ENCODE results near the gene S100B. TPM values are rescaled to one million over a fixed set of nuclear protein-coding genes. Genes with fewer than 3 reads are reported as not detected.

S100B gene
- total and polyA plus RNA-seq, 2 of the 13 experiments (the other 11 are each of a cell fraction or from before 2014, with no cell fraction given) = not detected

- whole genome bisulfite sequencing (ENCODE audit: low lambda C conversion rate) = 12% methylated on average over 9 of the region's 9 CpGs
- BruUV-seq (replicated peaks) = no TSS peak
- Histone ChIP-seq H3K9ac (ENCODE audit: insufficient read depth, low read depth, low read length) (no peak overlapping the region), H3K36me3 (replicated peaks in 1 of 2; ENCODE audit: control insufficient read depth in 1 of 2, insufficient read depth in 2 of 2, low read length in 2 of 2) (no peaks in the 10 kb centered on the region), H3K9me3 (ENCODE audit: low read length) (no peaks in the 10 kb centered on the region), H3K79me2 (ENCODE audit: insufficient read depth, low read length) (no peaks in the 10 kb centered on the region), H3K4me1 (ENCODE audit: insufficient read depth, low read length) (peaks cover 35% of the 10 kb centered on the region), H3K4me3 (replicated peaks in 1 of 3; ENCODE audit: insufficient read depth in 1 of 3, low read depth in 2 of 3, low read length in 3 of 3) (no peak overlapping the region), H4K20me1 (ENCODE audit: insufficient read depth, low read length) (no peaks in the 10 kb centered on the region), H2AFZ (ENCODE audit: low read length) (no peak overlapping the region), H3K27me3 (ENCODE audit: control insufficient read depth in 1 of 2, insufficient read depth in 2 of 2, low read length in 2 of 2) (peaks cover 0 to 31% of the 10 kb centered on the region in 2 experiments; a peak in 3 of 5 replicates), H3K4me2 (ENCODE audit: low read depth, low read length) (no peak overlapping the region), H3K27ac (ENCODE audit: extremely low read length, insufficient read depth, low read length) (no peak overlapping the region)
- in situ Hi-C loops (cut with HindIII; ENCODE audit: extremely low pct_ligation_motif_present, low pct_unique_long_range_greater_than_20kb) = no loop called here
- no peak for FAIRE-seq
- POLR2A ChIA-PET = no interaction called here
- TF ChIP-seq CEBPB (IDR thresholded peaks at IDR 0.05; ENCODE audit: borderline replicate concordance, low read depth, low read length) (peak; percentile 23; the same call in 1 of the 2 replicates), CSRNP1 (CRISPR knock-in tag; IDR thresholded peaks at IDR 0.05) (no peak)
- intact Hi-C loops (cut with micrococcal nuclease; ENCODE audit: unreplicated experiment) = no loop called here
- CTCF ChIA-PET (ENCODE audit: low intra/inter-chr PET ratio, low total read pairs) = no interaction called here
- ATAC-seq = no peak
- no peak for DNase-seq (ENCODE audit: low spot score)
These were observed 430 bp downstream of the S100B start for GRCh38 chr21:46604329-46604974.

GRCh38 chr21:46603228-46603627, 1.7 kb downstream of the S100B start:
- no peaks in the 10 kb centered on the region for H3K36me3 ChIP-seq (replicated peaks in 1 of 2; ENCODE audit: control insufficient read depth in 1 of 2, insufficient read depth in 2 of 2, low read length in 2 of 2)
- no peak overlapping the region for H3K4me2 ChIP-seq (ENCODE audit: low read depth, low read length)
- WGBS (ENCODE audit: low lambda C conversion rate) = 20% methylated on average over 9 of the region's 9 CpGs
- no peak for ATAC-seq
- in situ Hi-C loops (cut with HindIII; ENCODE audit: extremely low pct_ligation_motif_present, low pct_unique_long_range_greater_than_20kb) (no loop called here), intact Hi-C loops (cut with micrococcal nuclease; ENCODE audit: unreplicated experiment) (no loop called here)
- H3K9ac ChIP-seq (ENCODE audit: insufficient read depth, low read depth, low read length) = no peak overlapping the region
- BruUV-seq (replicated peaks) = no TSS peak
- H3K4me1 ChIP-seq (ENCODE audit: insufficient read depth, low read length) = peaks cover 45% of the 10 kb centered on the region
- H3K79me2 ChIP-seq (ENCODE audit: insufficient read depth, low read length) = no peaks in the 10 kb centered on the region
- FAIRE-seq = no peak
- no peak overlapping the region for H2AFZ ChIP-seq (ENCODE audit: low read length)
- H3K27me3 ChIP-seq (ENCODE audit: control insufficient read depth in 1 of 2, insufficient read depth in 2 of 2, low read length in 2 of 2) = peaks cover 0 to 27% of the 10 kb centered on the region in 2 experiments; a peak in 3 of 5 replicates
- CTCF ChIA-PET (ENCODE audit: low intra/inter-chr PET ratio, low total read pairs) = no interaction called here
- H3K4me3 ChIP-seq (replicated peaks in 1 of 3; ENCODE audit: insufficient read depth in 1 of 3, low read depth in 2 of 3, low read length in 3 of 3) = no peak overlapping the region
- H3K27ac ChIP-seq (ENCODE audit: extremely low read length, insufficient read depth, low read length) = no peak overlapping the region
- DNase-seq (ENCODE audit: low spot score) = no peak
- POLR2A ChIA-PET = interaction anchor here (0.8 kb wide), 1 partner anchor 19 kb away, joined by 3 read pairs; no protein-coding TSS in a partner anchor
- no peaks in the 10 kb centered on the region for H3K9me3 ChIP-seq (ENCODE audit: low read length)
- no peaks in the 10 kb centered on the region for H4K20me1 ChIP-seq (ENCODE audit: insufficient read depth, low read length)
- TF ChIP-seq TOE1 (CRISPR knock-in tag; IDR thresholded peaks at IDR 0.05) (no peak), PLRG1 (conservative IDR thresholded peaks at IDR 0.05) (no peak), E2F1 (CRISPR knock-in tag; IDR thresholded peaks at IDR 0.05) (no peak), ZNF672 (CRISPR knock-in tag; IDR thresholded peaks at IDR 0.05) (no peak), FIP1L1 (IDR thresholded peaks at IDR 0.05; ENCODE audit: borderline replicate concordance, insufficient read depth, low read depth, low read length) (no peak), ZNF317 (CRISPR knock-in tag; IDR thresholded peaks at IDR 0.05) (no peak), MAZ (IDR thresholded peaks at IDR 0.05; ENCODE audit: borderline replicate concordance, low read depth, low read length) (no peak), MAZ (CRISPR knock-in tag; IDR thresholded peaks at IDR 0.05; ENCODE audit: low read depth) (no peak), RAD21 (CRISPR knock-in tag; IDR thresholded peaks at IDR 0.05) (no peak), KDM6A (CRISPR knock-in tag; IDR thresholded peaks at IDR 0.05; ENCODE audit: low read depth) (no peak), ZNF577 (CRISPR knock-in tag; IDR thresholded peaks at IDR 0.05; ENCODE audit: borderline replicate concordance, low read depth) (no peak), ZNF546 (CRISPR knock-in tag; conservative IDR thresholded peaks at IDR 0.05) (no peak), FOXA1 (IDR thresholded peaks at IDR 0.05) (no peak), FOXA1 (CRISPR knock-in tag; IDR thresholded peaks at IDR 0.05) (no peak), ZNF749 (CRISPR knock-in tag; IDR thresholded peaks at IDR 0.05; ENCODE audit: borderline replicate concordance) (no peak)

Measured in HepG2 (cell line).